GM20000 (cell line): ENCODE measurements around the gene ANKRD44.

Source experiments
- DNase-seq: peaks from one replicate; pipeline ENCODE4 v3.0.0; 2012; ENCODE audit warnings: low spot score
- CTCF ChIP-seq: IDR thresholded peaks from 2 replicates; pipeline ENCODE4 v1.5.1; 2012; ENCODE audit warnings: mild to moderate bottlenecking, control low read depth; ENCODE audit errors: extremely low read depth, missing control alignments

The ANKRD44 gene

DNA sequence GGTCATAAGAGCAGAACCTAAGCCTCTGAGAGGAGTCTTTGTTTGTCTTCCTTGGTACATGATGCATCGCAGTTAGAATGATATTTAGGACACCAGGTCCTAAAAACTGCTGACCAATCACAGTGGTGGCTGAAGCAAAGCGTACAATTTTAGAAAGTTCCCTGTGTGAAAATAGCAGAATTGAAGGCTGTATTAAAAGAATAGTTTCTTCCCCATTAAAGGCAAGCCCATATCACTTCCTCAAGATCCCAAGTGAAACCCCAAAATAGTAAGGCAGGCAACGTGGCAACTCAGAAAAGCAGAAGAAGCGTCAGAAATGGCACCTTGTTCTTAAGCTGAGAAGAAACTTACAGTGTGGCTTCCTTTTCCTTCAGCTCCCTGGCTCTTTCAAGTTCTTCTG, 229.3 kb downstream of the ANKRD44 start:
- no peak for DNase-seq
- no peak for TF ChIP-seq CTCF

- TF ChIP-seq CTCF = no peak
- no peak for DNase-seq
These were observed 229.9 kb downstream of the ANKRD44 start for GRCh38 chr2:197080578-197081216.

- TF ChIP-seq CTCF = no peak
- DNase-seq = no peak
These were observed 230.6 kb downstream of the ANKRD44 start for GRCh38 chr2:197079832-197080555.

DNA sequence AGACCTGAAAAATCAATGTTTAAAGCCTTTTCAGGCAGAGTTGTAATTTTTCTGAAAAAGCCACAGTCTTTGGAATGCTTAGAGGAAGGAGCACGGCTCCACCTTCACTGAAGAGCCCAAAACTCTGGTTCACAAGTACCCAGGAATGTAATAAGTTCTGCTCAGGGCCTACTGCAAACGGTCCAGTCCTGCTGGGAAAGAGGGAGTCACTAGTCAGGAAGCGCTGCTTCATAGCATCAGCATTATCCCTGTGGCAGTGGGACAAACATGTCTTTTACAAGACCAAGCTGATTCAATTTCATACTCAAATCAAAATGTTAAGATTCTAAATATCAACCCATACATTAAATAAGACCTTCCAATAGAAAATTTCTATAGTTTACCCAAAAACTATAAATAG, 231.2 kb downstream of the ANKRD44 start:
- no peak for DNase-seq
- TF ChIP-seq CTCF = no peak

GRCh38 chr2:197078535-197078934, 232.0 kb downstream of the ANKRD44 start:
- no peak for TF ChIP-seq CTCF
- DNase-seq = no peak

DNA sequence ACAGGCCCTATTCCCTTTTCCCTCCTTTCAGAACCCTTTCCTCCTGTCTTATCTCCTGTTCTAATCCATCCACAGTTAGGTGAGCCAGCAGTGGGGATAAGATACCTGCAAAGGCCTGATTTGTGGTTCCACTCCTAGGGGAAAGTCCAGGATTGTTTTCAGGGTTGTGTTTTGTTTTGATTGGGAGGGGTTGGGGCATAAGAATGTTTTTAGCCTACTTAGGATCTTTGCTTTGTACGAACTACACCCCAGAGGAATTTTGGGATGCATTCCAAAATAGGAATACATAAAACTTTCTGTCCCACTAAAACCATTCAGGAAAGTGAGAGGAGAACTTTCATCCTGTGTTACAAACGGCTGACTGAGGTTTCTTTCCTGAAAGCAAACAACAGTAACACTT, 233.2 kb downstream of the ANKRD44 start:
- no peak for TF ChIP-seq CTCF

DNA sequence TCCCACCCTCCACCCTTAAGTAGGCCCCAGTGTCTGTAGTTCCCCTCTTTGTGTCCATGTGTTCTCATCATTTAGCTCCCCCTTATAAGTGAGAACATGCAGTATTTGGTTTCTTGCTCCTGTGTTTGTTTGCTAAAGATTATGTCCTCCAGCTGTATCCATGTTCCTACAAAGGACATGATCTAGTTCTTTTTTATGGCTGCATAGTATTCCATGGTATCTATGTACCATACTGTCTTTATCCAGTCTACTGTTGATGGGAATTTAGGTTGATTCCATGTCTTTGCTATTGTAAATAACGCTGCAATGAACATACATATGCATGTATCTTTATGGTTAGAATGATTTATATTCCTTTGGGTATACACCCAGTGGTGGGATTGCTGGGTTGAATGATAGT, 233.9 kb downstream of the ANKRD44 start:
- no peak for DNase-seq
- TF ChIP-seq CTCF = no peak

More for the DNA sequence above, 233.2 kb downstream of the ANKRD44 start:
- DNase-seq = no peak
